Measurements from ENCODE around the gene DOK3. TPM values are rescaled to one million over a fixed set of nuclear protein-coding genes. Genes with fewer than 3 reads are reported as not detected.

The DOK3 gene
- total RNA-seq, 1 experiment from 2014 or later: 8.0 TPM

DNA sequence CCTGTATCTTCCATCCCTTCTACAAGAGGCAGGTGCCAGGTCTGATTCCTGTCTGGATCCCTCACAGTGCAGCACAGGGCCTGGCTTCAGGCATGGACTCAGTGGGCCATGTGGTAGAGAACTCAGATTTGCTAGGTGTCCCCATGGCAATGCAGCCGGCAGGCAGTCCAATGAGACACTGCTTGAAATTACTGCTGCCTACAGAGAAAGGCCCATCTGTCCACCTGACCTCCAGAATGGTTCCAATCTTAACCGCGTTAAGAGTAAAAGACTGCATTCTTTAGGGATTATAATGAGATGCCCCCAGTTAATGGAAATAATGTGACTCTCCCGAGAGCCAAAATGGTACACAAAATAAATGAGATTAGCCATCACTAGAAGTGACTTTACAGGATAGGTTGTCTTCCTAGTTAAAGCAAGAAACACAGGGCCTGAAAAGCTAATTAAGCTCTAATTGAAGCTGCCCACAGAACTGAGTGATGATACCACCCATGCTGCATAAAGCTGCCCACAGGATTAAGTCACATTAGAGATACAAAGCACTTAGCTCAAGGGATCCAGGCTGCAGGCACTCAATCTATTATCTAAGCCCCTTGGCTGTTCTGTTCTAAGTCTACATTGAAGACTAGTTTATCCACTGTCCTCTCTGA is 33.3 kb upstream of the DOK3 start (continued):
- no peak for TF ChIP-seq REST (IDR thresholded peaks at IDR 0.05; ENCODE audit: low read depth)
- no peak for TF ChIP-seq JUND (IDR thresholded peaks at IDR 0.05)
- TF ChIP-seq EGR1 (IDR thresholded peaks at IDR 0.05; ENCODE audit: low read depth): no peak
- TF ChIP-seq, protein P1, sequence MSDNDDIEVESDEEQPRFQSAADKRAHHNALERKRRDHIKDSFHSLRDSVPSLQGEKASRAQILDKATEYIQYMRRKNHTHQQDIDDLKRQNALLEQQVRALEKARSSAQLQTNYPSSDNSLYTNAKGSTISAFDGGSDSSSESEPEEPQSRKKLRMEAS (IDR thresholded peaks at IDR 0.05): no peak
- no peak for TF ChIP-seq CEBPB (IDR thresholded peaks at IDR 0.05; ENCODE audit: low read depth)

GRCh38 chr5:177540438-177540837 is 30.8 kb upstream of the DOK3 start:
- Histone ChIP-seq H3K4me3 (replicated peaks in 1 of 2; ENCODE audit: low read depth in 1 of 2, low read length in 2 of 2) (no peak overlapping the region), H3K4me2 (ENCODE audit: low read length) (no peak overlapping the region), H3K79me2 (ENCODE audit: insufficient read depth, low read length) (peaks cover 41% of the 10 kb centered on the region), H3K4me1 (ENCODE audit: control insufficient read depth in 1 of 2, insufficient read depth in 2 of 2, low read length in 2 of 2) (no peaks in the 10 kb centered on the region), H3K9ac (ENCODE audit: low read length) (no peak overlapping the region), H3K27ac (ENCODE audit: low read depth, low read length) (no peak overlapping the region), H3K9me2 (ENCODE audit: insufficient read depth) (no peaks in the 10 kb centered on the region), H4K20me1 (ENCODE audit: insufficient read depth) (peaks cover 4% of the 10 kb centered on the region; the same call in 1 of the 2 replicates), H3K9me3 (ENCODE audit: control insufficient read depth in 1 of 2, insufficient read depth in 1 of 2, low read depth in 1 of 2, low read length in 2 of 2) (no peaks in the 10 kb centered on the region), H3K27me3 (ENCODE audit: insufficient read depth, low read length) (no peaks in the 10 kb centered on the region), H3K36me3 (ENCODE audit: control insufficient read depth in 1 of 2, insufficient read depth in 2 of 2, low read length in 2 of 2) (peaks cover 9 to 19% of the 10 kb centered on the region in 2 experiments; a peak in 3 of 4 replicates), H2AFZ (ENCODE audit: low read depth, low read length, poor library complexity, severe bottlenecking) (no peak overlapping the region)
- DNase-seq (ENCODE audit: low read depth, low spot score) (no peak), ATAC-seq (no peak)
- intact Hi-C loops (cut with micrococcal nuclease): no loop called here
- BruUV-seq (replicated peaks): no TSS peak
- ChIA-PET POLR2A (no interaction called here), RAD21 (ENCODE audit: low non-redundant PET in 1 of 2, low total read pairs in 2 of 2, uncharacterized antibody in 2 of 2, unreplicated experiment in 2 of 2) (no interaction called here), CTCF (no interaction called here)
- no peak for TF ChIP-seq YY1 (IDR thresholded peaks at IDR 0.05; ENCODE audit: extremely low read depth, insufficient replicate concordance, low read depth, low read length)
- TF ChIP-seq, protein P2, sequence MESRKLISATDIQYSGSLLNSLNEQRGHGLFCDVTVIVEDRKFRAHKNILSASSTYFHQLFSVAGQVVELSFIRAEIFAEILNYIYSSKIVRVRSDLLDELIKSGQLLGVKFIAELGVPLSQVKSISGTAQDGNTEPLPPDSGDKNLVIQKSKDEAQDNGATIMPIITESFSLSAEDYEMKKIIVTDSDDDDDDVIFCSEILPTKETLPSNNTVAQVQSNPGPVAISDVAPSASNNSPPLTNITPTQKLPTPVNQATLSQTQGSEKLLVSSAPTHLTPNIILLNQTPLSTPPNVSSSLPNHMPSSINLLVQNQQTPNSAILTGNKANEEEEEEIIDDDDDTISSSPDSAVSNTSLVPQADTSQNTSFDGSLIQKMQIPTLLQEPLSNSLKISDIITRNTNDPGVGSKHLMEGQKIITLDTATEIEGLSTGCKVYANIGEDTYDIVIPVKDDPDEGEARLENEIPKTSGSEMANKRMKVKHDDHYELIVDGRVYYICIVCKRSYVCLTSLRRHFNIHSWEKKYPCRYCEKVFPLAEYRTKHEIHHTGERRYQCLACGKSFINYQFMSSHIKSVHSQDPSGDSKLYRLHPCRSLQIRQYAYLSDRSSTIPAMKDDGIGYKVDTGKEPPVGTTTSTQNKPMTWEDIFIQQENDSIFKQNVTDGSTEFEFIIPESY (IDR thresholded peaks at IDR 0.05; ENCODE audit: extremely low read depth, insufficient replicate concordance, low read length): no peak
- TF ChIP-seq REST (IDR thresholded peaks at IDR 0.05; ENCODE audit: low read depth): no peak
- TF ChIP-seq CTCF (IDR thresholded peaks at IDR 0.05 in 2 of 3, conservative IDR thresholded peaks at IDR 0.05 in 1 of 3; ENCODE audit: borderline replicate concordance in 1 of 3, insufficient read depth in 1 of 3, low read depth in 2 of 3, low read length in 2 of 3): no peak
- TF ChIP-seq ATF3 (IDR thresholded peaks at IDR 0.05): no peak
- TF ChIP-seq RAD21 (IDR thresholded peaks at IDR 0.05; ENCODE audit: low read depth): no peak
- TF ChIP-seq CBX3 (IDR thresholded peaks at IDR 0.05; ENCODE audit: low read depth): no peak
